HS-5 (cell line): ENCODE data around the gene SERPINE3.

Experiments used
- DNase-seq: peaks from one replicate; pipeline ENCODE4 v3.0.0-alpha.2; 2012; ENCODE audit warnings: low read depth

The SERPINE3 gene

DNA sequence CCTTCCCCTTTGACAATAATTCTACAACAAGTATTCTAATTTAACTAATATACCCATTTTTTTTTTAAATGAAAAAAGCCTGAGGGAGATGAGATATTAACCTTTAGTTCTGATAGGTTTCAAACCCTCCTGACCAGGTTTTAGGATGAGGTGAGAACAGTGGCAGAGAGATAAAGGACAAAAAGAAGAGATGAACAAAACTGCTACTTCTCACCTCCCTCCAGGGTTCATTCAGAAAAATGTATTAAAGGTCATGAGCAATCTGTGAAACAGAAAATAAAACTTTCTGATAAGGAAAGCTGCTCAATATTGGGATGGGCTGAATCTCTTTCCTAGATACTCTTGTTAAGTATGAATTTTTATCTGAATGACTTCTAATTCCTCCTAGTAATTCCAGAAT is 24.1 kb downstream of the SERPINE3 start:
- no peak for DNase-seq

DNA sequence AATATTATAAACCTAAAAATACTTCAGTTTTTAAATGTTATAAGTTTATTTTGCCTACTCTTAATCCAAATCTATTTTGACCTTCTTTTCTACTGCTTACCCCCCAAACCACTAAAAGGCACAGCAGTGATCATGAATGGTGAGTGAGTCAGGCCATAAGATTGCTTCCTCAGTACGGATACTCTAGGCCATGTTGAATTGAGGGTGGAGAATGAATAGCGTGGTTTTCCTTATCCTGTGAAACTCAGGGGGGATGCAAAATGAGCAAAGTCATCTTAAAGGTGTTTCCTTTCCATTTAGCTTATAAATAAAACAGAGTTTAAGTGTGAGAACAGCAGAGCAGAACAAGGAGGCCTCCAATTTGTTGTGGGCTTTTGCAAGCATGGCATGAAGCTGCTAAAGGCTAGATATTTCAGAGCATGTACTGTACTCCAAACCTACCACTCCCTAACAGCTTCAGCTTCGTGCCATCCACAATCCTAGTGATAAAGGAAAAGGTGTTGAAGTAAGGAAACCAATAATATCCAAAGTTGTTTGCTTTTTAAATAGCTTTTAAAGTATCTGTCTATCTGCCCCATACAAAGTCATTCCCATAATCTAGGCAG is 25.0 kb downstream of the SERPINE3 start:
- DNase-seq: no peak

DNA sequence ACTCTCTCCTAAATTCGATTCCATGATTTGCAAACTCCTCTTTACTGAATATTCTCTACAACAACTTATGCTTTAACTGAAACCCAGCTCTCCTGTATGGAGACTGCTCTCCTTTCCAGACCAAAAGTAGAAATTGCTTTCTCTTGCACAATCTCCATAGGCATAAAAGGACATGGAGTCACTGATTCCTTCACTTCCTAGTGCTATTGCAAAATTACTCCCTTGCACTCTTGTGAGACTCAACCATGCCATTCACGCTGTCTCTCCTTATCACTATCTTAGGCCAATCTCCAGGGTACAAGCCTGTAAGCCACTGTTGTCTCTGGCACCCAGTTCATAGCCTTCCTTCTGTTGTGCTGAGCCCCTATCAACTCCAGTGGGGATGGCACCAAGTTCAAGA is 30.6 kb downstream of the SERPINE3 start:
- no peak for DNase-seq

DNA sequence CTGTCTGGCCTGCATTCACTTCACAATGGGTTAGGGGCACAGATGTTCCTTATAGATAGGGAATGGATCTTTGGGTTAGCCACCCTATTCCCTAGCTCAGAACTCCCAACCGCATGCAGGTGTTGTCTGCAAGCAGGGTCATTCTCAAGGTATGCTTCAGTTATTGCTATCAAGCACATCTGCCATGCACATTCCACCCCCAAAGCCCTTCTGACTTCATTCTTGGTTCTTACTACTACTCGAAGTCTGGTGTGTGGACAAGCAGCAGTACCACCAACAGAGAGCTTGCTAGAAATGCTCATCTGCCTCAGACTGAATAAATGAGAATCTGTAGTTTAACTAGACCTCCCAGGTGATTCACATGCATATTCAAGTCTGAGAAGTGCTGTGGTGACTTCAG is 31.3 kb downstream of the SERPINE3 start:
- DNase-seq: no peak

GRCh38 chr13:51371768-51372399 is 32.4 kb downstream of the SERPINE3 start:
- DNase-seq: no peak

GRCh38 chr13:51373451-51373850 is 34.0 kb downstream of the SERPINE3 start:
- no peak for DNase-seq

DNA sequence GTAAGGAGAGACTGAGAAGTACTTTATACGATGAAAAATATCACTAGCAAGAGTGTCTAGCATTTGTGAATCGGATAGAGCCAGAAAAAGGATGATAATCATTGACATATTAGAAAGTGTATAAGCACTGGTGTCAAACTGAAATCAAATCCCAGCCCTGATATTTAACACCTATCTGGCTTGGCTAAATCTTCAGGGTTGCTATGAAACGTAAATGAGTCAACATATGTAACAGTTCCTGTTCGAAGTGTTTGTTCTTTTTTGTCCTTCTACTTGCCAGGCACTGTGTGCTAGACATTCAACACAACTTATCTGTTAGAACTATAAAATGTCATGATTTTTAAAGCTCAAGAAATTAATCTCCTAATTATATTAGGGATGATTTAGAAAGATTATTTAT is 40.8 kb downstream of the SERPINE3 start:
- no peak for DNase-seq

DNA sequence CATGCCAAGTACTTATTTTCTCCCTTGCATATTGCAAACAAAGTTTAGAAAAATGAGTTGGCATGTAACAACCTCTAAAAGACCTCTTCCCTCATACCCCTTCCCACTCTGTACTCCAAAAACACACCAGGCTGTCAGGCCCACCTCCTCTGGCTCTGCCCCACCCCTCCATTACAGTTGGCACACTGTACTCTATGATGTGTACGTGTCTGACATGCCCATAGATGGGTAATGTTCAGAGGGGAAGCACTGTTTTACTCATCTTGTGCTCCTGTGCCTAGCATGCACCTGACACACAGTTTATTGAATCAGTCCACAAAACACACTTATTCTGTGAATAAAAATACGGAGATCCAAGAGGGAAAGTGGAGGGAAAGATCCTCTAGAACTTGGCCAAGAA is 45.6 kb downstream of the SERPINE3 start:
- no peak for DNase-seq

- DNase-seq: no peak
These were observed 55.2 kb downstream of the SERPINE3 start for GRCh38 chr13:51394724-51395123.

- no peak for DNase-seq
These were observed 56.9 kb downstream of the SERPINE3 start for GRCh38 chr13:51396352-51396751.

DNA sequence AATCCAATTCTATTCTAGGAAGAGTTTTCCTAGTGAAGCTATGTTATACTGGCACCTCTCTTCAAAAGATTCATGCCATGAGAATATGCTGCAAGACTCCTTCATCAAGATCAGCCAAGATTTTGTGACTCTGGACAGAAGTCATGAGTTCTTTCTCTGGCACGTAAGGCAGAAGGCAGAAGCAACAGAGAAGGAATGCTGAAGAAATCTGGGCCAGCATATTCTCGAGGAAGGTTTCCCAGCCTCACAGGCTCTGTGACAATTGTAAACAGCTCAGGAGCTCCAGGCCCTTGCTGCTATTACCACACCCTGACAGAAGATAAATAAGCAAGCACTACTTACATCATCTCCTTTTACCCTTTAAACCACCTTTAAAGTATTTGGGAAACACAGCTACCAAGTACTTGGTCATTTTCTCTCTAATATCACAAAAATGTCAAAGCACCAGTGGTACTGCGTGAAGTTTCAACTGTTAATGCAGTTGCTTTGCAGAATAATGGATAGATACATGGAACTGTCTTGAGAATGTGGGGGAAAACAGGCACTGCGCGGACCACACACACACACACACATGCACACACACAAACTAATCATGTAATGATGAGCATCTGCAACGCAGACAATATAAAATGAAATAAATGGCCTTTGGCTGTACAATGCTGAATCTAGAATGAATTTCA is 57.9 kb downstream of the SERPINE3 start:
- no peak for DNase-seq

GRCh38 chr13:51405176-51405575 is 65.7 kb downstream of the SERPINE3 start:
- DNase-seq: no peak

DNA sequence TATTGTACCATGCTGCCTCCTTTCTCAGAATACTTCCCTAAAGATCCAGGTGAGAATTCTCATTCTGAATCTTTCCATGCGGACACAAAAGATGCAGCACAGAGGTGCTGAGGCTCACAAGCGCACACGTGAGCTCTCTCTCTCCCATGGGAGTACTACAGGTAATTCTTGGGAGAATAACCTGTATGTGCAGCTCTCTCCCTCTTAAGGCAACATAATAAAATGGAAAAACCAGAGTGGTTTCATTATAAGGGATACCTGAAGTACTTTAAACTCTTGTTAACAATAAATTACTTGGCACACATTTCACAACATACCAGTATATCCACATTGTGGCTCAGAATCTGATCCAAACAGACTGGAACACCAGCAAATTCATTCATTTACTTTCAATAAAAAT is 72.9 kb downstream of the SERPINE3 start:
- DNase-seq: no peak
